ENCODE results near the gene KRT40. TPM values are rescaled to one million over a fixed set of nuclear protein-coding genes. Genes with fewer than 3 reads are reported as not detected.

The KRT40 gene
- total and polyA plus RNA-seq, 8 donors = 0.10 TPM; not detected in 7

GRCh38 chr17:41010441-41010840, 26.3 kb upstream of the KRT40 start:
- DNase-seq = no peak
- intact Hi-C loops (cut with DNase I; ENCODE audit: low total_unique reads) = no loop called here

DNA sequence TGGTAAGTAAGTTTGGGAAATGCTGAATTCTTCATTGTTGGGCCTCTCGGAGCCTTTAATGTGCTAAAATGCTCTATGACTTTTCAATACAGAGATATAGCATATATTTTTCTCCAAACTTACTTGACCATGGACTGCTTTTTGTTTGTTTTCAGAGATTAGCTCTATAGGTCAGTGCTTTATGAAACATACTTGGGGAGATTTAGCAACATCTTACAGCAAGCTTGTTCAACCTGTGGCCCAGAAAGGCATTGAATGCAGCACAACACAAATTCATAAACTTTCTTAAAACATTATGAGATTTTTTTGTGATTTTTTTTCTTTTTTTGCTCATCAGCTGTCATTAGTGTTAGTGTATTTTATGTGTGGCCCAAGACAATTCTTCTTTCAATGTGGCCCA, 25.8 kb upstream of the KRT40 start:
- Histone ChIP-seq H3K4me3 (no peak overlapping the region), H3K27me3 (no peaks in the 10 kb centered on the region), H3K36me3 (no peaks in the 10 kb centered on the region), H3K9me3 (no peaks in the 10 kb centered on the region), H3K27ac (no peak overlapping the region), H3K4me1 (no peaks in the 10 kb centered on the region)
- 58 to 76% (median 62%) methylated on average over 1 of the region's 1 CpG for WGBS, 5 donors
- no peak for TF ChIP-seq CTCF (IDR thresholded peaks at IDR 0.05)
- no peak for TF ChIP-seq POLR2A (IDR thresholded peaks at IDR 0.05)
- no peak for TF ChIP-seq POLR2AphosphoS5 (IDR thresholded peaks at IDR 0.05)
- TF ChIP-seq EP300 (IDR thresholded peaks at IDR 0.05) = no peak
- DNase-seq = no peak
- intact Hi-C loops (cut with DNase I; ENCODE audit: low total_unique reads) = no loop called here

More at GRCh38 chr17:41010441-41010840, 26.3 kb upstream of the KRT40 start:
- Histone ChIP-seq H3K4me3 (no peak overlapping the region), H3K27ac (no peak overlapping the region), H3K27me3 (no peaks in the 10 kb centered on the region), H3K9me3 (no peaks in the 10 kb centered on the region), H3K36me3 (no peaks in the 10 kb centered on the region), H3K4me1 (no peaks in the 10 kb centered on the region)
- TF ChIP-seq POLR2A (IDR thresholded peaks at IDR 0.05) (no peak), POLR2AphosphoS5 (IDR thresholded peaks at IDR 0.05) (no peak), EP300 (IDR thresholded peaks at IDR 0.05) (no peak), CTCF (IDR thresholded peaks at IDR 0.05) (no peak)

DNA sequence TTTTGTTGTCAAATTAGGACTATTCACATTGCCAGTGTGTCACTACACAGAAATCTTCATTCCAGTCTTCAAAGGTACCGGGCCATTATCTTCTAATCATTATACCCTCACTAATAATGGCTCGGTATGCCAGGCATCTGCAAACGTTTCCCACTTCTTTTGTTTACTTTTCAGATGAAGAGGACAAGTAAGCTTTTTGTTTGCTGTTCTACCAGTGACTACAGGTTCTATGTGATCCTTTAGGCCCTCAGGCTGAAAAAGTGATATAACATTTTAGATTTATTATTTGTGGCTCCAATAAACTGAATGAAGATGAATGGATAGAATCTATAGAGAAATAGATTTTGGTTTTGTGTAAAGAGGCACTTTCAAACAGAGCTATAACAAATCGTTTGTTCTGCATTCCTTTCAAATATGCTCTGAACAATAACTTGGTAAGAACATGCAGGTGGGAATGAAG, 25.2 kb upstream of the KRT40 start:
- Histone ChIP-seq H3K4me3 (no peak overlapping the region), H3K27ac (no peak overlapping the region), H3K36me3 (no peaks in the 10 kb centered on the region), H3K4me1 (no peaks in the 10 kb centered on the region), H3K9me3 (no peaks in the 10 kb centered on the region), H3K27me3 (no peaks in the 10 kb centered on the region)
- TF ChIP-seq POLR2AphosphoS5 (IDR thresholded peaks at IDR 0.05) = no peak
- TF ChIP-seq CTCF (IDR thresholded peaks at IDR 0.05) = no peak
- no peak for TF ChIP-seq POLR2A (IDR thresholded peaks at IDR 0.05)
- TF ChIP-seq EP300 (IDR thresholded peaks at IDR 0.05) = no peak
- intact Hi-C loops (cut with DNase I; ENCODE audit: low total_unique reads) = no loop called here
- WGBS, 5 donors = 22 to 41% (median 29%) methylated on average over 4 of the region's 4 CpGs
- DNase-seq = no peak

DNA sequence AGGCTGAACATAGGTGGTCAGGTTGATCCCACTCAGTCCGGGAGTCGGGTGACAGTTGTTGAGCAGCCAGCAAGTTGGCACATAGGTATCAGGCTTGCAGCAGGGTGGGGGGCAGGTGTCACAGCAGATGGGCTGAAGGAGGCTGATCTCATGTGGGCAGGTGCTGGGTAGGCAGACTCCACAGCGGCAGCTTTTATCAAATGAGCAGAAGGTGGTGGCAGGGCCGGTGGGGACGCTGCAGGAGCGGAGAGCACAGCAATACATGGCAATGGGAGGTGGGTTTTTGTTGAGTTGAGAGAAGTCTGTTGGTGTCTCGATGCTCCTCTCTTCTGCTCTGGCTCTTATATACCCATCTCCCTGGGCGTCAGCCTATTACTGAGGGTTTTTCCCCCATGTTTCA, 24.7 kb upstream of the KRT40 start, which contains the start of gene KRTAP3-1:
Gene KRTAP3-1 (minus strand): TSS at position 318 of the 400 bp plus-strand sequence. CDS start 54 bp downstream, at position 264.
- 69 to 81% (median 75%) methylated on average over 4 to 8 of the region's 8 CpGs for WGBS, 5 donors
- DNase-seq = peak in 1 of 2 donors; percentile 10
- no peaks in the 10 kb centered on the region for H3K9me3 ChIP-seq
- TF ChIP-seq POLR2A (IDR thresholded peaks at IDR 0.05) (no peak), CTCF (IDR thresholded peaks at IDR 0.05) (no peak), EP300 (IDR thresholded peaks at IDR 0.05) (no peak), POLR2AphosphoS5 (IDR thresholded peaks at IDR 0.05) (no peak)
- H3K27me3 ChIP-seq = no peaks in the 10 kb centered on the region
- intact Hi-C loops (cut with DNase I; ENCODE audit: low total_unique reads) = no loop called here
- no peak within 1 kb of the TSS for H3K27ac ChIP-seq
- H3K4me1 ChIP-seq = no peaks in the 10 kb centered on the region
- H3K36me3 ChIP-seq = no peaks in the 10 kb centered on the region
- no peak within 1 kb of the TSS for H3K4me3 ChIP-seq

Measured in stomach (tissue), 9 donors.